Measurements from ENCODE around the gene MARK1.

DNA sequence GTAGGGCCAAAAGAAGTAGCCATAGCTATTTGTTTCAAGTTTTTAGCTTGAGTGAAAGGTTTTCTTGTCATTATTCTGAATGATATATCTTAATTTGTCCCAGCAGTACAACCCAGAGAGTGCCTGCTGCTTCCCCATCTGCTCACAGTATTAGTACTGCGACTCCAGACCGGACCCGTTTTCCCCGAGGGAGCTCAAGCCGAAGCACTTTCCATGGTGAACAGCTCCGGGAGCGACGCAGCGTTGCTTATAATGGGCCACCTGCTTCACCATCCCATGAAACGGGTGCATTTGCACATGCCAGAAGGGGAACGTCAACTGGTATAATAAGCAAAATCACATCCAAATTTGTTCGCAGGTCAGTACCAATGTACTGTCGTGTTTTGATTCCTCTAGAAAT lies 125.1 kb downstream of the MARK1 start:
- no peak for TF ChIP-seq CTCF (IDR thresholded peaks at IDR 0.05 in 4 of 5, conservative IDR thresholded peaks at IDR 0.05 in 1 of 5)
- no peak for TF ChIP-seq POLR2A (IDR thresholded peaks at IDR 0.05)
